Large intestine (tissue), 3 donors: Measurements from ENCODE around the gene SP1. TPM values are rescaled to one million over a fixed set of nuclear protein-coding genes. Genes with fewer than 3 reads are reported as not detected.
"Not testable (repeated sequence)": the region's sequence is repeated elsewhere in the genome, so short reads cannot be mapped to it uniquely, and the experiment has no call there.

Experiments
- DNase-seq, 2 donors: peaks; one replicate each; pipeline versions ENCODE4 v3.0.0 to v3.0.0-alpha.2; 2013
- H3K27ac ChIP-seq: one replicate; pipeline ENCODE4 v1.5.1; 2013; ENCODE audit warnings: low read length
- H3K27me3 ChIP-seq: 2 replicates; pipeline ENCODE4 v1.6.1; 2013; ENCODE audit warnings: low read length; ENCODE audit not compliant: control insufficient read depth, insufficient read depth
- H3K36me3 ChIP-seq: 2 replicates; pipeline ENCODE4 v1.6.1; 2013; ENCODE audit warnings: low read length; ENCODE audit not compliant: control insufficient read depth, insufficient read depth
- H3K4me1 ChIP-seq: one replicate; pipeline ENCODE4 v1.6.1; 2013; ENCODE audit warnings: low read length; ENCODE audit not compliant: control insufficient read depth, insufficient read depth
- H3K4me3 ChIP-seq: one replicate; pipeline ENCODE4 v1.5.1; 2013; ENCODE audit warnings: low read length
- H3K9me3 ChIP-seq: one replicate; pipeline ENCODE4 v1.6.1; 2013; ENCODE audit warnings: mild to moderate bottlenecking, low read depth, low read length, moderate library complexity; ENCODE audit not compliant: control insufficient read depth
- WGBS: methylation state at CpG from one replicate; pipeline ENCODE4 v1.1.5; 2013; ENCODE audit warnings: low lambda C conversion rate; ENCODE audit not compliant: insufficient coverage; 5-methylcytosine and 5-hydroxymethylcytosine counted together
- polyA plus RNA-seq: library from polyadenylated mRNA; unstranded; fragments of 120-200 nt; gene quantifications from one replicate; pipeline ENCODE4 v1.2.1, GENCODE V29; 2013

SP1 gene
- polyA plus RNA-seq, 1 donor, result 72.8 TPM

GRCh38 chr12:53379389-53380103, 430 bp upstream of the SP1 start:
- peaks cover 34% of the 10 kb centered on the region for H3K4me1 ChIP-seq
- peak overlapping the region; percentile 88 for H3K27ac ChIP-seq
- H3K9me3 ChIP-seq, result no peaks in the 10 kb centered on the region
- 0% methylated on average over 2 of the region's 29 CpGs for WGBS
- H3K4me3 ChIP-seq, result peak overlapping the region; percentile 44
- peaks cover 21% of the 10 kb centered on the region for H3K36me3 ChIP-seq
- H3K27me3 ChIP-seq, result no peaks in the 10 kb centered on the region
- peak; percentile 100 for DNase-seq

DNA sequence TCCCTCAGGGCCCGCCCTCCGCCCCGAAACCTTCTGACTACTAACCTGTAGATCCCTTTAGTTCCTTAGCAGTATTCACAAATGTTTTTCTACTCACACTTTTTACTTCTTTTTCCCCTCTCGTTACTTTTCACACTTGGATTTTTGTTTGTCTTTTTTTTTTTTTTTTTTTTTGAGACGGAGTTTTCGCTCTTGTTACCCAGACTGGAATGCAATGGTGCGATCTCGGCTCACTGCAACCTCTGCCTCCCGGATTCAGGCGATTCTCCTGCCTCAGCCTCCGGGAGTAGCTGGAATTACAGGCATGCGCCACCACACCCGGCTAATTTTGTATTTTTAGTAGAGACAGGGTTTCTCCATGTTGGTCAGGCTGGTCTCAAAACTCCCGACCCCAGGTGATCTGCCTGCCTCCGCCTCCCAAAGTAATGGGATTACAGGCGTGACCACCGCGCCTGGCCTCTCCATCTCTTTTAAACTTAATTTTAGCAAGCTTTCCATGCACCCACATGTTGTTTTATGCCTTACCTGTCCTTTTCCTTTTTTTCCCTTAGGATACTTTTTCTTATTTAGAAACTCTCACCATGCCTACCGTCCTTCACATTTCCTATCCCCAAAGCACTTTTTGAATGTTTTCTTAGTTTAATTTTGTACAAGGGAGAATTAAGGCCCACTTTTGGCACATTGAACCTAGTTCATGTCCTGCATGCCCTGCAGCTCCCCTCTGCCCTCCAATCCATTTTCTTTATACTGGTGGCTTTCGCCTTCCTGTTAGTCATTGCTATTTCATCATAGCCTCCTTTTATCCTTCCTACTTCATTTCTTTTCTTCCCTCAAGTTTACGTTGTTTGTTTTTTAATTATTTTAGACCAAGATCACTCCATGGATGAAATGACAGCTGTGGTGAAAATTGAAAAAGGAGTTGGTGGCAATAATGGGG, 1.1 kb downstream of the SP1 start:
- WGBS, result 22% methylated on average over 8 of the region's 21 CpGs
- DNase-seq, result peak in 1 of 2 donors; percentile 41
- H3K4me1 ChIP-seq, result peaks cover 36% of the 10 kb centered on the region

DNA sequence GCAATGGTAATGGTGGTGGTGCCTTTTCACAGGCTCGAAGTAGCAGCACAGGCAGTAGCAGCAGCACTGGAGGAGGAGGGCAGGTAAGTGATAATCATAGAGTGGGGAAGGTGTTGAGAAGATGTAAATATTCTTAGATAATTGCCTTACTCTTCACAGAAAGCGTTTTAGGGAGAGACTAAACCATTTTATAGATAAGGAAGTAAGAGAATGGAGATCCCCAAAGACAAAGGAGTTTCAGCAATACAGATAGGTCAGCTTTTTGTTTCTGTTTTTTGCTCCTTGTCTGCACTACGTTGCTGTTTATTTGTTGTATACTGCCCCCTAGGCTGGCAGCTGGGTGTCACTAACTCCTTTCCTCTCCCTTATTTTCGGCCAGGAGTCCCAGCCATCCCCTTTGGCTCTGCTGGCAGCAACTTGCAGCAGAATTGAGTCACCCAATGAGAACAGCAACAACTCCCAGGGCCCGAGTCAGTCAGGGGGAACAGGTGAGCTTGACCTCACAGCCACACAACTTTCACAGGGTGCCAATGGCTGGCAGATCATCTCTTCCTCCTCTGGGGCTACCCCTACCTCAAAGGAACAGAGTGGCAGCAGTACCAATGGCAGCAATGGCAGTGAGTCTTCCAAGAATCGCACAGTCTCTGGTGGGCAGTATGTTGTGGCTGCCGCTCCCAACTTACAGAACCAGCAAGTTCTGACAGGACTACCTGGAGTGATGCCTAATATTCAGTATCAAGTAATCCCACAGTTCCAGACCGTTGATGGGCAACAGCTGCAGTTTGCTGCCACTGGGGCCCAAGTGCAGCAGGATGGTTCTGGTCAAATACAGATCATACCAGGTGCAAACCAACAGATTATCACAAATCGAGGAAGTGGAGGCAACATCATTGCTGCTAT, 2.0 kb downstream of the SP1 start:
- H3K9me3 ChIP-seq, result no peaks in the 10 kb centered on the region
- no peaks in the 10 kb centered on the region for H3K27me3 ChIP-seq
- H3K36me3 ChIP-seq, result peaks cover 26% of the 10 kb centered on the region
- 25% methylated on average over 2 of the region's 9 CpGs for WGBS
- peak in 1 of 2 donors; percentile 44 for DNase-seq
- peak overlapping the region; percentile 45 for H3K4me3 ChIP-seq
- H3K27ac ChIP-seq, result peak overlapping the region; percentile 92
- peaks cover 37% of the 10 kb centered on the region for H3K4me1 ChIP-seq

More for the DNA sequence above, 1.1 kb downstream of the SP1 start:
- no peaks in the 10 kb centered on the region for H3K9me3 ChIP-seq
- peaks cover 23% of the 10 kb centered on the region for H3K36me3 ChIP-seq
- peak overlapping the region; percentile 45 for H3K4me3 ChIP-seq
- peak overlapping the region; percentile 92 for H3K27ac ChIP-seq
- H3K27me3 ChIP-seq, result no peaks in the 10 kb centered on the region

- H3K4me3 ChIP-seq, result peak overlapping the region; percentile 17
- peaks cover 30% of the 10 kb centered on the region for H3K36me3 ChIP-seq
- H3K4me1 ChIP-seq, result peaks cover 34% of the 10 kb centered on the region
- DNase-seq, result no peak
- no peaks in the 10 kb centered on the region for H3K9me3 ChIP-seq
- peak overlapping the region; percentile 0 for H3K27ac ChIP-seq
- no CpG with 5 or more reads among the region's 2 CpGs for WGBS
- H3K27me3 ChIP-seq, result no peaks in the 10 kb centered on the region
Observed at GRCh38 chr12:53383258-53383657, 3.3 kb downstream of the SP1 start.

GRCh38 chr12:53386381-53386780, 6.4 kb downstream of the SP1 start:
- H3K36me3 ChIP-seq, result peaks cover 38% of the 10 kb centered on the region
- peaks cover 26% of the 10 kb centered on the region for H3K4me1 ChIP-seq
- not testable (repeated sequence) for H3K9me3 ChIP-seq, DNase-seq, H3K27me3 ChIP-seq, H3K4me3 ChIP-seq, H3K27ac ChIP-seq
- WGBS, result no CpG with 5 or more reads among the region's 5 CpGs

GRCh38 chr12:53388932-53389331, 9.0 kb downstream of the SP1 start:
- H3K36me3 ChIP-seq, result peaks cover 28% of the 10 kb centered on the region
- WGBS, result 100% methylated on average over 1 of the region's 4 CpGs
- H3K4me1 ChIP-seq, result peaks cover 7% of the 10 kb centered on the region
- DNase-seq, result no peak
- no peak overlapping the region for H3K4me3 ChIP-seq
- H3K27ac ChIP-seq, result no peak overlapping the region
- no peaks in the 10 kb centered on the region for H3K9me3 ChIP-seq
- no peaks in the 10 kb centered on the region for H3K27me3 ChIP-seq

GRCh38 chr12:53389702-53390101, 9.7 kb downstream of the SP1 start:
- WGBS, result no CpG with 5 or more reads among the region's 3 CpGs
- DNase-seq, result no peak
- H3K27ac ChIP-seq, result peak overlapping the region; percentile 23
- H3K36me3 ChIP-seq, result peaks cover 25% of the 10 kb centered on the region
- H3K27me3 ChIP-seq, result no peaks in the 10 kb centered on the region
- H3K4me3 ChIP-seq, result no peak overlapping the region
- peaks cover 7% of the 10 kb centered on the region for H3K4me1 ChIP-seq
- H3K9me3 ChIP-seq, result no peaks in the 10 kb centered on the region

DNA sequence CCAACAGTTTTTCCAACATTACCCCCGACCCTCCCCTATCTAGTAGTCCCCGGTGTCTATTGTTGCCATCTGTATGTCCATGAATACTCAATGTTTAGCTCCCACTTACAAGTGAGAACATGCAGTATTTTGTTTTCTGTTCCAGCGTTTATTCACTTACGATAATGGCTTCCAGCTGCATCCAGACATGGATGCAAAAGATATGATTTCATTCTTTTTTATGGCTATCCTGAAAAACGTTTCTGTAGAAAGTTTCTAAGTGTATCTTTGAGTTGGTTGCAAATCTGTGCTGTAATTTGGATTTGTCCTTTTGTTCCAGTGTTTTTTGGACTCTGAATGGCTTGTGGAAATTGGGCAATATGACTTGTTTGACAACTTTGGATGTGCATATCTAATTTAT, 11.7 kb downstream of the SP1 start:
- H3K27ac ChIP-seq, result no peak overlapping the region
- peaks cover 25% of the 10 kb centered on the region for H3K36me3 ChIP-seq
- no peaks in the 10 kb centered on the region for H3K27me3 ChIP-seq
- peaks cover 4% of the 10 kb centered on the region for H3K4me1 ChIP-seq
- no peaks in the 10 kb centered on the region for H3K9me3 ChIP-seq
- DNase-seq, result no peak
- no peak overlapping the region for H3K4me3 ChIP-seq
- 20% methylated on average over 1 of the region's 5 CpGs for WGBS

DNA sequence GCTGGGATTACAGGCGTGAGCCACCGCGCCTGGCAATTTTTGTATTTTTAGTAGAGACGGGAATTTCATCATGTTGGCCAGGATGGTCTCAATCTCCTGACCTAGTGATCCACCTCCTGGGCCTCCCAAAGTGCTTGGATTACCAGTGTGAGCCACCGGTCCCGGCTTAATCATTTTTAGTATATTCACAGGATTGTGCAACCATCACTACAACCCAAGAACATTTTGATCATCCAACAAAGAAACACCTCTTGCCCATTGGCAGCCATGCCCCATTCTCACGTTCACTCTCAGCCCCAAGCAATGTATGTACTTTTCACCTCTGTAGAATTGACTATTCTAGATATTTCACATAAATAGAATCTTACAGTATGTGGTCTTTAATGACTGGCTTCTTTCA, 19.9 kb downstream of the SP1 start:
- WGBS, result 100% methylated on average over 1 of the region's 7 CpGs
- Histone ChIP-seq H3K4me1 (no peaks in the 10 kb centered on the region), H3K27me3 (no peaks in the 10 kb centered on the region), H3K27ac (no peak overlapping the region), H3K9me3 (peaks cover 5% of the 10 kb centered on the region), H3K4me3 (no peak overlapping the region), H3K36me3 (peaks cover 6% of the 10 kb centered on the region)
- DNase-seq, result no peak

DNA sequence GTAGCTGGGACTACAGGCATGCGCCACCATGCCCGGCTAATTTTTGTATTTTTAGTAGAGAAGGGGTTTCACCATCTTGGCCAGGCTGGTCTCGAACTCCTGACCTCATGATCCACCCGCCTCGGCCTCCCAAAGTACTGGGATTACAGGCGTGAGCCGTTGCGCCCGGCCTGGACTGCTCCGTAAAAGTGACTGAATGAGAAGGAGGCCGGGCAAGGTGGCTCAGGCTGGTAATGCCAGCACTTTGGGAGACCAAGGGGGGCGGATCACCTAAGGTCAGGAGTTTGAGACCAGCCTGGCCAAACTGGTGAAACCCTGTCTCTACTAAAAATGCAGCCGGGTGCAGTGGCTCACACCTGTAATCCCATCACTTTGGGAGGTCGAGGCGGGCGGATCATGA, 22.4 kb downstream of the SP1 start:
- not testable (repeated sequence) for H3K4me3 ChIP-seq, H3K9me3 ChIP-seq, DNase-seq, H3K4me1 ChIP-seq, H3K27me3 ChIP-seq, H3K27ac ChIP-seq
- H3K36me3 ChIP-seq, result peaks cover 18% of the 10 kb centered on the region
- no CpG with 5 or more reads among the region's 16 CpGs for WGBS
